H1 (cell line): ENCODE measurements around the gene ZNF219. TPM values are rescaled to one million over a fixed set of nuclear protein-coding genes. Genes with fewer than 3 reads are reported as not detected.

Experiments used
- CTCF ChIA-PET: fragments of 300-600 bp; sonication (Branson Sonifier 250); formaldehyde crosslinking; loops from one replicate; lab custom pipeline; 2021; ENCODE audit not compliant: partially characterized antibody; lab: Charles Lee
- POLR2A ChIA-PET: fragments of 300-600 bp; sonication (Branson Sonifier 250); formaldehyde crosslinking; loops from one replicate; lab custom pipeline; 2021; ENCODE audit warnings: inconsistent platforms; ENCODE audit not compliant: partially characterized antibody; lab: Charles Lee
- DNase-seq, 2 experiments: peaks; one replicate each; pipeline versions ENCODE4 v3.0.0 to v3.0.0-alpha.2; 2010 to 2022; ENCODE audit warnings: low spot score in 2 of 2, low read depth in 1 of 2, mixed read lengths in 1 of 2
- FAIRE-seq: peaks from 2 replicates; lab custom pipeline; 2011; peaks lifted over from hg19 to GRCh38; lab: Jason Lieb, UNC
- H2AFZ ChIP-seq: 2 replicates; pipeline ENCODE4 v1.8.1; 2012; ENCODE audit warnings: low read length, inconsistent platforms
- H2AK5ac ChIP-seq: 2 replicates; pipeline ENCODE4 v1.6.1; 2013; ENCODE audit warnings: low read depth, low read length
- H2BK120ac ChIP-seq: replicated peaks from 2 replicates; pipeline ENCODE3; 2013; ENCODE audit warnings: low read depth, low read length, inconsistent platforms
- H2BK12ac ChIP-seq: 2 replicates; pipeline ENCODE4 v1.6.1; 2013; ENCODE audit warnings: low read depth, low read length
- H2BK15ac ChIP-seq: 2 replicates; pipeline ENCODE4 v1.6.1; 2013; ENCODE audit warnings: low read length
- H2BK20ac ChIP-seq: 2 replicates; pipeline ENCODE4 v1.6.1; 2013; ENCODE audit warnings: low read length
- H2BK5ac ChIP-seq: 2 replicates; pipeline ENCODE4 v1.6.1; 2013; ENCODE audit warnings: low read depth, low read length
- H3K14ac ChIP-seq: 2 replicates; pipeline ENCODE4 v1.6.1; 2013; ENCODE audit warnings: inconsistent platforms; ENCODE audit not compliant: insufficient read length
- H3K18ac ChIP-seq: 2 replicates; pipeline ENCODE4 v1.6.1; 2013; ENCODE audit warnings: low read length; ENCODE audit errors: extremely low read depth
- H3K23ac ChIP-seq: 2 replicates; pipeline ENCODE4 v1.6.1; 2013; ENCODE audit warnings: inconsistent platforms; ENCODE audit not compliant: insufficient read length
- H3K23me2 ChIP-seq: 2 replicates; pipeline ENCODE4 v1.6.1; 2013; ENCODE audit warnings: low read depth, low read length
- H3K27ac ChIP-seq: 2 replicates; pipeline ENCODE4 v1.6.1; 2011; ENCODE audit warnings: low read depth, low read length, inconsistent platforms
- H3K27me3 ChIP-seq, 4 experiments: replicated peaks in 1 of 4; 1 replicate in 1 of 4; 2 replicates in 3 of 4; pipeline versions ENCODE4 v1.6.1 to v1.8.1; 2011 to 2013; ENCODE audit warnings: low read length in 3 of 4, mild to moderate bottlenecking in 3 of 4, inconsistent platforms in 2 of 4, mixed read lengths in 2 of 4, moderate library complexity in 1 of 4; ENCODE audit not compliant: control insufficient read depth in 3 of 4, insufficient read depth in 3 of 4; ENCODE audit errors: extremely low read depth in 1 of 4
- H3K36me3 ChIP-seq, 4 experiments: 2 replicates each; pipeline versions ENCODE4 v1.6.1 to v1.8.1; 2011 to 2013; ENCODE audit warnings: mild to moderate bottlenecking in 4 of 4, low read length in 3 of 4, moderate library complexity in 2 of 4, control low read depth in 1 of 4, inconsistent platforms in 1 of 4; ENCODE audit not compliant: insufficient read depth in 4 of 4, control insufficient read depth in 2 of 4
- H3K4ac ChIP-seq: replicated peaks from 2 replicates; pipeline ENCODE3; 2013; ENCODE audit warnings: low read length, low read depth, mixed read lengths, inconsistent platforms; ENCODE audit not compliant: insufficient read length
- H3K4me1 ChIP-seq, 4 experiments: replicated peaks in 1 of 4; 1 replicate in 1 of 4; 2 replicates in 3 of 4; pipeline versions ENCODE4 v1.6.1 to v1.8.1; 2011 to 2013; ENCODE audit warnings: low read length in 3 of 4, inconsistent platforms in 2 of 4, mixed read lengths in 1 of 4; ENCODE audit not compliant: insufficient read depth in 4 of 4, control insufficient read depth in 3 of 4
- H3K4me2 ChIP-seq, 2 experiments: 2 replicates each; pipeline versions ENCODE4 v1.6.1 to v1.8.1; 2011 to 2013; ENCODE audit warnings: low read depth in 2 of 2, low read length in 2 of 2, control low read depth in 1 of 2, inconsistent platforms in 1 of 2, mild to moderate bottlenecking in 1 of 2; ENCODE audit not compliant: insufficient read depth in 1 of 2
- H3K4me3 ChIP-seq, 4 experiments: fragments of 200-600, 300-600 bp in 1 of 4; sonication (generic), shearing (Covaris generic), sonication (Bioruptor Twin) in 1 of 4; 2 replicates each; pipeline versions ENCODE4 v1.5.1 to v1.8.1; 2011 to 2016; ENCODE audit warnings: low read length in 4 of 4, low read depth in 3 of 4, control low read depth in 2 of 4, inconsistent platforms in 2 of 4, mild to moderate bottlenecking in 2 of 4, mixed read lengths in 1 of 4, moderate library complexity in 1 of 4; ENCODE audit not compliant: insufficient read depth in 2 of 4; ENCODE audit errors: extremely low read depth in 1 of 4
- H3K56ac ChIP-seq: replicated peaks from 2 replicates; pipeline ENCODE3; 2013; ENCODE audit warnings: low read depth, mild to moderate bottlenecking, mixed read lengths, low read length, inconsistent platforms; ENCODE audit not compliant: insufficient read length
- H3K79me1 ChIP-seq: 2 replicates; pipeline ENCODE4 v1.6.1; 2013; ENCODE audit warnings: low read depth, low read length, control low read depth
- H3K79me2 ChIP-seq, 2 experiments: 2 replicates each; pipeline versions ENCODE4 v1.6.1 to v1.8.1; 2012 to 2013; ENCODE audit warnings: low read length in 2 of 2, mild to moderate bottlenecking in 2 of 2, inconsistent platforms in 1 of 2; ENCODE audit not compliant: insufficient read depth in 2 of 2, control insufficient read depth in 1 of 2
- H3K9ac ChIP-seq, 4 experiments: replicated peaks in 1 of 4; 1 replicate in 1 of 4; 2 replicates in 3 of 4; pipeline versions ENCODE4 v1.6.1 to v1.8.1; 2011 to 2013; ENCODE audit warnings: low read depth in 3 of 4, low read length in 3 of 4, control low read depth in 2 of 4, mild to moderate bottlenecking in 2 of 4, moderate library complexity in 2 of 4, inconsistent platforms in 1 of 4; ENCODE audit errors: extremely low read depth in 1 of 4
- H3K9me3 ChIP-seq, 2 experiments: 2 replicates each; pipeline versions ENCODE4 v1.6.1 to v1.8.1; 2012 to 2013; ENCODE audit warnings: mild to moderate bottlenecking in 2 of 2, moderate library complexity in 2 of 2, control low read depth in 1 of 2, inconsistent platforms in 1 of 2, low read depth in 1 of 2, low read length in 1 of 2, mixed read lengths in 1 of 2; ENCODE audit not compliant: insufficient read depth in 2 of 2
- H4K20me1 ChIP-seq, 2 experiments: replicated peaks in 1 of 2; 2 replicates each; pipeline versions ENCODE3 to v1.8.1; 2011 to 2013; ENCODE audit warnings: inconsistent platforms in 2 of 2, low read length in 2 of 2, mild to moderate bottlenecking in 1 of 2; ENCODE audit not compliant: insufficient read depth in 2 of 2, control insufficient read depth in 1 of 2
- H4K5ac ChIP-seq: 2 replicates; pipeline ENCODE4 v1.6.1; 2013; ENCODE audit warnings: low read length, low read depth, mixed read lengths, inconsistent platforms; ENCODE audit not compliant: insufficient read length
- H4K8ac ChIP-seq: 2 replicates; pipeline ENCODE4 v1.8.0; 2013; ENCODE audit warnings: mild to moderate bottlenecking, moderate library complexity, low read length, inconsistent platforms; ENCODE audit not compliant: insufficient read depth; ENCODE audit errors: extremely low read depth
- H4K91ac ChIP-seq: replicated peaks from 2 replicates; pipeline ENCODE3; 2013; ENCODE audit warnings: low read length, mixed read lengths, inconsistent platforms; ENCODE audit not compliant: insufficient read length
- CBX8 ChIP-seq: fragments of 300-800, 300-1000 bp; sonication (generic); IDR thresholded peaks from 2 replicates; pipeline ENCODE4 v1.7.1; 2016; ENCODE audit warnings: low read depth, low read length, borderline replicate concordance
- GTF2F1 ChIP-seq: IDR thresholded peaks from 2 replicates; pipeline ENCODE4 v1.6.1; 2012; ENCODE audit warnings: low read depth, low read length, improper control_type of control experiment, borderline replicate concordance
- WGBS, 2 experiments: shearing (Covaris generic) in 1 of 2; methylation state at CpG; one replicate each; pipeline versions ENCODE4 v1.1.6 to v1.1.7; 2013 to 2015; ENCODE audit warnings: low lambda C conversion rate in 2 of 2, mixed read lengths in 2 of 2, inconsistent platforms in 1 of 2, low coverage in 1 of 2, missing lambda C conversion rate in 1 of 2; ENCODE audit not compliant: insufficient replicate concordance in 2 of 2, insufficient coverage in 1 of 2, insufficient read length in 1 of 2; ENCODE audit errors: extremely low coverage in 1 of 2, missing lambda C conversion rate in 1 of 2; 5-methylcytosine and 5-hydroxymethylcytosine counted together
- polyA plus RNA-seq, 7 experiments: library from polyadenylated mRNA; depleted of rRNA in 3 of 7; stranded (reverse) in 5 of 7; unstranded in 2 of 7; fragments of >200 nt in 5 of 7; fragments of 200-250 nt in 2 of 7; gene quantifications; 1 replicate in 5 of 7; 2 replicates in 1 of 7; 4 replicates in 1 of 7; pipeline versions ENCODE4 v1.2.1 to v1.2.3, GENCODE V29; 2011 to 2013; ENCODE audit warnings: missing spikeins in 2 of 7, mixed read lengths in 2 of 7
- total RNA-seq: library from RNA; stranded (reverse); fragmentation: NEBNext Ultra II Directional; extraction: Animal tissue kit (Norgen Biotek cat#: 25700); gene quantifications from 2 replicates; pipeline ENCODE4 v1.2.1, GENCODE V29; 2021

Gene ZNF219
- total and polyA plus RNA-seq, 2 of the 8 experiments (the other 6 are each of a cell fraction or from before 2014, with no cell fraction given): 113 to 160 TPM

DNA sequence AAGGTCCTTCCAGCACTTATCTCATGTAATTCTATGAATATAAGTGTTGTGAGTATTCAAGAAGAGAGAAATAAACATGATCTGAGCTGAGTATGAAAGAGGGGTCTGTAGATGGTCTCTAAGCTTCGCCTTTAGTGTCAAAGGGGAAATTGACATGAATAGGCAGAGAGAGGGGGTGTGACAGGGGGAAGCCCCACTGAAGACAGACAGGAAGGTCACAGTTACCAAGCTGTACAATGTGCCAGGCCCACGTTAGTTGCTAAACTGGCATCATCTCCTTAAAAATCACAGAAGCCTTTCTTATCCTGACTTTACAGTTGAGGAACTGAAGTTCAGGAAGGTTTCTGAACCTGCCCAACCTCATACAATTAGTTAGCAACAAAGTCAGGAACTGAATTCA lies 20.8 kb downstream of the ZNF219 start:
- H3K4ac ChIP-seq: no peak overlapping the region
- no peak for DNase-seq
- H3K27ac ChIP-seq: no peak overlapping the region
- H3K4me1 ChIP-seq: peaks cover 0 to 1% (median 0%) of the 10 kb centered on the region in 4 experiments; a peak in 1 of 7 replicates
- no peak overlapping the region for H2AFZ ChIP-seq
- H3K4me3 ChIP-seq: no peak overlapping the region
- 84% methylated on average over 2 of the region's 2 CpGs; no CpG with 5 or more reads in 1 of the 2 experiments for WGBS, 2 experiments
- peaks cover 2% of the 10 kb centered on the region for H3K79me1 ChIP-seq
- peaks cover 0 to 6% of the 10 kb centered on the region in 2 experiments; a peak in 2 of 4 replicates for H3K79me2 ChIP-seq
- H3K14ac ChIP-seq: no peak overlapping the region
- peaks cover 2 to 9% of the 10 kb centered on the region in 2 experiments for H4K20me1 ChIP-seq
- H3K9me3 ChIP-seq: no peaks in the 10 kb centered on the region
- H3K27me3 ChIP-seq: no peaks in the 10 kb centered on the region
- H3K36me3 ChIP-seq: peaks cover 46 to 88% (median 69%) of the 10 kb centered on the region in 4 experiments
- ChIA-PET CTCF (interaction anchor here (1.0 to 8.6 kb wide), 5 partner anchors 10 to 37 kb away, joined by 6 to 72 read pairs (median 25); no protein-coding TSS in a partner anchor), POLR2A (interaction anchor here (2.8 to 12.4 kb wide), 2 partner anchors 7 to 15 kb away, joined by 11 to 245 read pairs; no protein-coding TSS in a partner anchor)
- no peak overlapping the region for H2AK5ac ChIP-seq
- no peak overlapping the region for H3K56ac ChIP-seq
- H2BK12ac ChIP-seq: no peak overlapping the region
- peaks cover 2% of the 10 kb centered on the region; the same call in 1 of the 2 replicates for H3K23me2 ChIP-seq
- H4K91ac ChIP-seq: no peak overlapping the region
- H4K8ac ChIP-seq: no peak overlapping the region
- no peak overlapping the region for H4K5ac ChIP-seq
- H2BK20ac ChIP-seq: no peak overlapping the region
- H2BK120ac ChIP-seq: no peak overlapping the region
- H3K4me2 ChIP-seq: no peak overlapping the region
- H2BK5ac ChIP-seq: no peak overlapping the region
- H3K9ac ChIP-seq: no peak overlapping the region
- no peak for FAIRE-seq
- H2BK15ac ChIP-seq: no peak overlapping the region
- no peak overlapping the region for H3K18ac ChIP-seq
- no peak overlapping the region for H3K23ac ChIP-seq
- TF ChIP-seq CBX8: no peak
- TF ChIP-seq GTF2F1: no peak
